GM18498 (cell line): ENCODE data around the gene ACTR3.
A peak's percentile ranks its signal among the peaks of the same experiment; 100 is the strongest.

Experiments used
- ATAC-seq: cut with Tn5 transposase; IDR thresholded peaks from one replicate; pipeline ENCODE4 v1.9.1; 2021; ENCODE audit warnings: mild to moderate bottlenecking, moderate library complexity; ENCODE audit not compliant: unreplicated experiment

The ACTR3 gene

DNA sequence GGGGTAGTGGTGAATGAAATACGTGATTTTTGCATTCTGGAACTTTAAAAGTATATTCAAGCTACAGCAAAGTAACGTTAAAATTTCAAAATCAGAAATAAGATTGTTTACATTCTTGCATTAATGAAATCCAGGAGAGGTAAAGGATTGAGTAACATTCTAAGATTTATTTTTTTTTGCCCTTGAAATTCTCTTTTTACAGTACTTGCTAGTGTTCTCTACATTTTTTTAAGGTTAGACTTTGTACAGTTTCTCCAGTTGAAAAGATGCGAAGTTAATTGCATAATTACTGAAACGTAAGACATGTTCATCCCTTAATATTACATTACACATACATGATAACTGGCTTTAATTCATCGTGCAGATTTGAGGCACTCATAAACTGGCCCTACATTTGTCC, 74.5 kb downstream of the ACTR3 start:
- no peak for ATAC-seq

DNA sequence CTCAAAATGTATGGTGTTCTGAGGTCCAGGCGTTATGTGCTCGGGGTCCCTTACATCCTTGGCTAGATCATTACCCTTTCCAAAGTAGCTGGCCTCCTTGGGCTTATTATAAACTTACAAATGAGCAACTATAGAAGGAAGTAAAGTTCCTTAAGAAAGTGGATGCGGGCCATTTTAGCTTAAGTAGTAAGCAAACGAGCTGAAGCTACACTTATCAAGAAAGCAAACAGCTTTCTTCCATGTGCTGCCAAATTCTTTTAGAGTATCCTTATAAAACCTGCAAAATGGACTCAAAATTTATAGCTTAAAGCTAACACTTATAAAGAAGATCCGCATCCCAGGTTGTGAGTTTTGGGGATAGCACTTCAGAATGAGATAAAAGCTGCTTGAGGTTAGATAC, 75.3 kb downstream of the ACTR3 start:
- no peak for ATAC-seq

DNA sequence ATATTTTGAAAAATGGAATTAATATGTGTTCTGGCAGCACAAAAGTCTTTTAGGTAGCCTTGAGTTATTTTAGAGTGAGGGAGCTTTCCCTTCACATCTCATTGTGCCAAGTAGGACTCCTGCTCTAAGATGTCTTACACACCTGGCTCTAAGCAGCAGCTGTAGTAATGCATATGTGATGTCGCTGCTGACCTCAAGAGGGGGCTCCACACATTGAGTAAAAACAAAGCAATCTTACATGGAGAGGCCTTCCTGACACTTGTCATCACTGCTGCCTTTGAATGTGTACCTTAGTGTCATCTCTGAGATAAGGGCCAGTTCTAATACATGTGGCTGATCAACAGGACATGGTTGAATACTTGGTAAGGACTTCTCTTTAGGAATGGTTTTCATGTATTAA, 75.8 kb downstream of the ACTR3 start:
- peak; percentile 82 for ATAC-seq

DNA sequence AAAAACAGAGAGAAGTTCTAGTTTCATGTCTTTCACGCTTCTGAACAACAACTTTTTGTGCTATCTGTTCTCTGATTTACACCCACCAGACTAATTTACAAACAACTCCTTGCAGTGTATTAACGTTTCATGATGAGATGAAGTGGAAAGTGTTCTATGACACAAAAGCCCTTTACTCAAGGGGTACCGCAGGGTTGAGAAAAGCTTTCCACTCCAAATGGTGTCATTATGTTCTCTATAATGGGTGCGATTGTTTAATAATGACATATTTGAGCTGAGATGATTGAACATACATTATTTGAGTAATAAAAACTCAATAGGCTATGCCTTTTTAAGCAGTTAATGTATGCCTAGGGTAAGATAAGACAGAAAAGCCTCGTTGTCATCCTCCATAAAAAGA, 76.3 kb downstream of the ACTR3 start:
- ATAC-seq: no peak

DNA sequence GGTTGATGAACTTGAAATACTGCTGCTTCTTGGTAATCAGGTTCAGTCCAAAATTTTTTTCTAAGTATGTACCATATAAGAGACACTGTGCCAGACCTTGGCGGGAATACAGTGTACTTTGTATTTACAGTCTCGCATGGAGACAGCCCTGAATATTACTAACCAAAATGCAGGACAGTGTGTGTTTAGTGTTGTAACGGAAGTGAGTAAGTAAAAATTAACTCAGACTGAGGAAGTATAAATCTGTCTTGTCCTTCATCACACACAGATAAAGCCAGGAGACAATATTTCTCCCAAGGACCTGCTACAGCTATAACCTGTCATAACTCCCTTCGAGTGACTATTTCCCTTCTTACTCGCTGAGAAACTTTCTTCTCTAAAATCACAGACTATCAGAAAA, 76.9 kb downstream of the ACTR3 start:
- no peak for ATAC-seq

DNA sequence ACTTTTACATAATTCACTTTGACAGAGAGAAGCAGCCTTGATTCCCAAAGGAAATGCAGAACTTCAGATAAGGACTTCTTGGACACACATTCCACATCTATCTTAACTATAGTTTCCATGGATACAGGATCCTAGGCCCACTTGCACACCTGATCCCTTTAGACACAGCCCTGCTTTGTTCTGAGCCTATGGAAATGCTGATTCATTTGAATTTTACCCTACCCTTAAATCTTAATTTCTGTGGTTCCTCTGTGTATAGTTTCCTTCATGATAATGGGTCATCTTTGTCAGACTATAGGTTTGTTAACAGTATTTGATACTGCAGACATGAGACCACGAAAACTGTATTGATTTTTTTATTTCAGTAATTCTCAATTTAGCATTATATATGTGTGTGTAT, 77.4 kb downstream of the ACTR3 start:
- no peak for ATAC-seq

DNA sequence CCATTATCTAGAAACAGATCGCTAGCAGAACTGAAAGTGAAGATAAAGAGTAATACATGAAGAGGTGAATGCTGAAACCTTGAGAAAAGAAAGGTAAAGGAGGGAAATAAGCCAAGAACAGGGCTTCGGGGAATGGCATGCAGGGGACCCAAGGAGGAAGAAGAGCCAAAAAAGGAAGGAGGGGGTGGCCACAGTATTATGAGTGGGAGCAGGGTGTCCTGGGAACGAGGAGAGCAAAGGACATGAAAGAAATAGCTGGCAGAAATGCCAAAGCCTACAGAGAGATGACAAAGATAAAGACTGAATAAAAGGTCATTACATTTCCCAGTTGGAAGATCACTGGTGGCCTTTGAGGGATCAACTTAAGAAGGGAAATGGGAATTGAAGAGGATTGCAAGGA, 82.9 kb downstream of the ACTR3 start:
- ATAC-seq: no peak

DNA sequence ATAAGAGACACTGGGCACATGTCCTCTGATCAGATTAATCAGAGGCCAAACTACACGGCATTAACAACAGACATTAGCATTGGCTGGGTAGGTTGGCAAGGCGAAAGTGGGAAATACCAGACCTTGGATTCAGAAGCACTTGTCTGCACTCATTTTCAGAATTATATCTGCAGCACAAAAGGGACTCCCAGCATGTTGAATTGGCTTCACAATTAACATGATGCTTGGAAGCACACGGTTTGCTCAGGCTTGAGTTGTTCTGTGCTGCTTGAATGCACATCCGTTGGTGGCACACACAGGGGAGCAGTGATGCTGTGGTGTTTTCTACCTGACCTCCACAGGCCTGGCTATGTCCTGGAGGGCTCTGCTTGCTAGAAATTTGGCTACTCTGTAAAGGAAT, 83.9 kb downstream of the ACTR3 start:
- ATAC-seq: no peak

DNA sequence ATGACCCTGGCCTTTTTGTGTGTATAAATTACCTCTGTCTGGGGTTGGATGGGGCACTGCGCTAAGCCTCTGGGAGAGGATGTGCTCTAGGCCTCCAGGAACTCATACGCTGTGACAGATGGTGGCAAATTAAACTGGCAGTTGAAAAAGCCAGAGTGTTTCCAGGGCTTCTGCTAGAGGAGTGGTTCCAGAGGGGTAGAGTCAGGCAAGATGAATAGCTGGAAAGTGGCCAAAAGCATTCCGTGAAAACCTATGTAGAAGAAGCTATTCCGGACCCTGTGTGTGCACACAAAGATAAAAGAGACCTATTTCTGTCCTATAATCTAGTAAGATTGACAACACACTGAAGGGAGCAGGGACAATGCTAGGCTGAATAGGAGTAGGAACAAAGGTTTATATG, 84.8 kb downstream of the ACTR3 start:
- no peak for ATAC-seq

DNA sequence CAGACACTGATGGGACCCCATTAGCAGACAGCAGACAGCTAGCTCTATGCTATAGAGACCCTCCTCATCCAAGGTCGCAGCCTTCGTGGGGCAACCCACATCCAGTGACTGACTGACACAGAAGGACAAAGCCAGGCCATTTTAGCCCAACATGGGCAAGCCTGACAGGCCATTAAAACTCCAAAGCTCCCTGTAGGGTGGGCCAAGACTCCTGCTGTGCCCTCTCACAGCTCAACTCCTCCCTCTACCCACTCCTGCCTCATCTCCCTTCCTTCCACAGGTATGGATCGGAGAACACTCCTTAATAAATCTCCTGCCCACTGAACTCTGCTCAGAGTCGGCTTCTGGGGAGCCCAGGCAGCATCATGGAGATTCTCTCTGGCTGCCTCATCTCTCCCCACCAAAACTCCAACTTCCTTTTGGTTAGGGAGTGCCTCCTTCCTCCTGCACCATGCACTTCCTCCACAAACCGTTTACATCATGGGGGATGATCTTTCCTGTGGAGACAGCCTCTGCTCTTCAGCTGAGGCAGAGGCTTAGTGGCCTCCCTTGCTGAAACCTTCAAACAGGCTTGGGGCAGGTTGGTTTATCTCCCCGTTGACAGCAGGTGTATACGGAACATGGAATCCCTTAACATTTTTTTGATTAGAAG, 86.5 kb downstream of the ACTR3 start:
- ATAC-seq: no peak

DNA sequence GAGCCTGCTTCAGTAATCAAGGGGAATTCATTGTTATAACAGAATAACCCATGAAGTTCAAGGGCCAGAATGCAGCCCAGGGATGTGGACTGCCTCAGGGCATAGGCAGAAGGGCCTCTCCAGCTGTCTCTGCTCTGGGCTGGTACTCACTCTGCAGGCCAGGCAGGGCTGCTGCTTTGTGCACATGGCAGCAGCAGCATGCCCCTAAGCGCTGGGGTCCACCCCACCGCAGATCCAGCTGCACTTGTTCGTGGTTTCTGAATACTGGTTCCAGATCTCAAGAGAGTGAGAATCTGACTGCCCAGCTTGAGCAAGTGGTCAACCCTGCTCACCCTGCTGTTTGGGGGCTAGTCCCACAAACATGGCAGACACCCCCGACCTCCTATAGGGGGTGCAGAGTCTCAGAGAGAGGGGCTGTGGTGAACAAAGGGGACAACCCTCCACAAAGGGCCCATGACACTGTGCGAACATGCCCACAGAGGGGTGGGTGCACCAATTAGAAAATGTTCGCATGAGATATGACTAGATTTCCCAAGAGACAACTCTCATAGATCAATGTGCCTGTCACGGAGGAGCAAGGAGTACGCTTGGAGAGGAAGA, 87.3 kb downstream of the ACTR3 start:
- ATAC-seq: no peak

DNA sequence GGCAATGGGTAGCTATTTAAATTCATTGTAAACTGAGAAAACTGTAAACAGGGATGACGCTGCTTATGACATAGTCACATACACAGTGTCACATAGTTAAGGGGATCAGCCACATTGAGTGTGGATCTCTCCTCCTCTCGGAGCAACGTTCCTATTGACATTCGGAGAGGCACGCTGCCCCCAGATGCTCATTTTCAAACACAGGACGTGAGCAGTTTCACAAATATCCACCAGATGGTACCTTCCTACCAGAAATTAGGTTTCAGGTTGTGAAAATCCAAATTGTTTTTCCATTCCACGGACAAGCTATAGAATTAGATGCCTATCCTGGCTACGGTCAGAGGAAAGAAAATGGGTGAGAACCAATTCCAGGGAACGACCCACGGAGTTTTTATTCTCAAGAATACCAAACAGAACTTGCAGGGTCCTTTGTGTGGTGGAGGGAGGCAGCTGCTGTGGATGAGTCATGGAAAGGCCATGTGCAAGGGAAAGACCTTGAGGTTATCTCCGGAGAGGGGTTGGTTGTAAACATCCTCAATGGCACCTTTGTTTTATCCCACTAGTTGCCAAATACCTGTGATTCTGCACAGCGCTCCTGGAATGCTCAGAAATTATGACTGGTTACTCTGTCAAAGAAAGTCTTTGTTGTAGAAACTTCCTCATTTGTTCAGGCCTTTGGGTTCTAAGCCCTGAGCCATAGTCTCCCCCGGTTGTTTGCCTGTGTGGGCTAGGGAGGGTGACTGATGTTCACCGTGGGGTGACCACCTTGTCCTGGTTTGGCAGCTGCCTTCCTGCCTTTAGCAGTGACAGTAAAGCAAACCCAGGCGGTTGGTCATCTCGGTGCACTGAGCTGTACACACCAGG, 88.0 kb downstream of the ACTR3 start:
- ATAC-seq: no peak

DNA sequence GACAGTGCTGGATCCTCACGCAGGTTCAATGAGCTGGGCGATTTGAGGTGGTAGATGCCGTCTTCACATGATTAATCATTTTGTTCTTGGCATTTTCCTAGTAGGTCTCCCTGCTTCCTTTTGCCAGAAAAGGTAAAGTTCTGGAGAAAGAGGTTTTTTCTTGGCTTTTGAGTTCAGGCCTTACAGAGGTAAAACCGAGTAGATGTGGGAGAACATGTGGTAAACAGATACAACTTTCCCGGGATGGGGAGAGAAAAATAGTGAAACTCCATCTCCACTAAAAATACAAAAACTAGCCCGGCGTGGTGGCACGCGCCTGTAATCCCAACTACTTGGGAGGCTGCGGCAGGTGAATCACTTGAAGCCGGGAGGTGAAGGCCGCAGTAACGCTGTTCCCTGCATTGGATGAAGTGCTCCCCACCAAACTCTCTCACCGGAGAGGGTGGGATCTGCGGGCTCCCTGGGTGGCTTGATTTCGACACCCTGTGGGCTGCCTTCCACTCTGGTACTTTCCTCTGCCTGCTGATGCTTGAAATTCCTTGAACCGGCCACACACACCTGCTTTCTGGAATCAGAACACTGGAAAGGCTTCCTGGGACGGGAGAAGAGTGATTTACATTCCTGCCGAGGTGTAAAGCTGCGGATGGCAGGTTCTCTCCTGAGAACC, 88.8 kb downstream of the ACTR3 start:
- ATAC-seq: no peak

DNA sequence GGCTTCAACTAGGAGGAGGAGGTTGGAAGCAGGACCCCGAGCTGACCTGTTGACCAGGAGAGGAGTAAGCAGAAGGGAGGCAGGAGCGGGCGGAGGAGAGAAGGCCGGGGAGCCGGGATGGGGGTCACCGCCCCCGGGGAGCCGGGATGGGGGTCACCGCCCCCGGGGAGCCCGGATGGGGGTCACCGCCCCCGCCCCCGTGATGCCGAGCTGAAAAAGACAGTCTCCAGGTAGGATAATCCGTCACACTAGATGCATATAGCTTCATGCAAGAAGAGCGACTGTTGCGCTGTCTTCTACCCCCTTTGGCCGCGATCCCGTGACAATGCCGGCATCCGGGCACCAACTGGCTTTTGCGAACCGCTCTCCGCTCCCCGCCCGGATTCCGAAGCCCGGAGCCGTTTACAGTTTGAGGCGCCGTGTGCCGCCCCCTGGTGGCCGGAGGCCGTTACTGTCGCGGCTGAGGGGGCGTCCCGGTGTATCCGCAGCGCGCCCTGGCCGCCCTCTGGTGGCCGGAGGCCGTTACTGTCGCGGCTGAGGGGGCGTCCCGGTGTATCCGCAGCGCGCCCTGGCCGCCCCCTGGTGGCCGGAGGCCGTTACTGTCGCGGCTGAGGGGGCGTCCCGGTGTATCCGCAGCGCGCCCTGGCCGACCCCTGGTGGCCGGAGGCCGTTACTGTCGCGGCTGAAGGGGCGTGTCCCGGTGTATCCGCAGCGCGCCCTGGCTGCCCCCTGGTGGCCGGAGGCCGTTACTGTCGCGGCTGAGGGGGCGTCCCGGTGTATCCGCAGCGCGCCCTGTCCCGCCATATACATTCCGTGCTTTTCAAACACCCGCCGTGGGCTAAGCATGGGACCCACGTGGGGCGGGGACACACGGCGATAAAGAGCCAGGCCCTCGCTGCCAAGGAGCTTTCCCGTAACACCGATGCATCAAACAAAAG, 89.6 kb downstream of the ACTR3 start:
- ATAC-seq: no peak

DNA sequence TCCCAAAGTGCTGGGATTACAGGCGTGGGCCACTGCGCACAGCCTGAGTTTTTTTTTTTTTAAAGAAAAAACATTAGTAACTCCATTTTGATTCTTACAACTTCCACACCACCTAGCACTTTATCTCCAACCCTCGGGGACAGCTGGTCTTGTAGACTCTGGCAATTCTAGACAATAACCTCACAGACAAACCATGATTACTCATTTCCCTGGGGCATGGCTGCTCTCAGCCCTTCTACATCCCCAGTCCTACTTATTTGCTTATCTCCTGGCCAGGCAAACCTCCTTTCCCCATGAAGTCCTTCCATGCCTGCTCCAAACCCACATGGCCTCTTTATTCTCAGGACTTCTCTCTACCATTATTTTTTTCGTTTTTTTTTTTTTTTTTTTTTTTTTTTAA, 91.1 kb downstream of the ACTR3 start:
- ATAC-seq: no peak

DNA sequence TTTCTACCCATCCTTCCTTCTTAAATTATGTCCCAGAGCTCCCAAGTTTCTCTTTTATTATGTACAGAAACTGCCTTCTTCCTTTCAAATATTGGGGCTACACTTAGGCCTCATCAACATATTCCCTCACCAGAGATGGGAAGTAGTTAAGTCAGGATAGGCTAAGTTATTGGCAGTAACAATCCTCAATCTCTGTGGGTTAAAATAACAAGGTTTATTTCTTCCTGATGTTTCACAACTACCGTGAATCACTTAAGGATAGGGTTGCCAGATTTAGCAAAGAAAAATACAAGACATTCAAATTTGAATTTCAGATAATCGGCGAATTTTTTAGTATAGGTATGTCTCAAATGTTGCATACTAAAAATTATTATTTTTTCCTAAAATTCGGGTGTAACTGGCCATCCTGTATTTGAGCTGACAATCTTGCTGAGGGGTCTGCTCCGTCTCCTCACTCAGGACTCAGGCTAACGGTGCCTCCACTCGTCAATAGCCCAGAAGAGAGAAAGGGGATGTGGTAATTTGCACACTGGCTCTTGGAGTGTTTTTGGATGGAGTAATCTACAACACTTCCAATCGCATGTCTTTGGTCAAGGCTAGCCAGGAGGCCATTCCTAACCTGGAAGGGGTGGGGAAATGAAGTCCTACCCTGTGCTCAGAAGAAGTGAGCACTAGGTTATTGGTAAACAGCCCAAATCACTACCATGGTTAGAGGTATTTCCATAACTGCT, 91.7 kb downstream of the ACTR3 start:
- ATAC-seq: no peak

DNA sequence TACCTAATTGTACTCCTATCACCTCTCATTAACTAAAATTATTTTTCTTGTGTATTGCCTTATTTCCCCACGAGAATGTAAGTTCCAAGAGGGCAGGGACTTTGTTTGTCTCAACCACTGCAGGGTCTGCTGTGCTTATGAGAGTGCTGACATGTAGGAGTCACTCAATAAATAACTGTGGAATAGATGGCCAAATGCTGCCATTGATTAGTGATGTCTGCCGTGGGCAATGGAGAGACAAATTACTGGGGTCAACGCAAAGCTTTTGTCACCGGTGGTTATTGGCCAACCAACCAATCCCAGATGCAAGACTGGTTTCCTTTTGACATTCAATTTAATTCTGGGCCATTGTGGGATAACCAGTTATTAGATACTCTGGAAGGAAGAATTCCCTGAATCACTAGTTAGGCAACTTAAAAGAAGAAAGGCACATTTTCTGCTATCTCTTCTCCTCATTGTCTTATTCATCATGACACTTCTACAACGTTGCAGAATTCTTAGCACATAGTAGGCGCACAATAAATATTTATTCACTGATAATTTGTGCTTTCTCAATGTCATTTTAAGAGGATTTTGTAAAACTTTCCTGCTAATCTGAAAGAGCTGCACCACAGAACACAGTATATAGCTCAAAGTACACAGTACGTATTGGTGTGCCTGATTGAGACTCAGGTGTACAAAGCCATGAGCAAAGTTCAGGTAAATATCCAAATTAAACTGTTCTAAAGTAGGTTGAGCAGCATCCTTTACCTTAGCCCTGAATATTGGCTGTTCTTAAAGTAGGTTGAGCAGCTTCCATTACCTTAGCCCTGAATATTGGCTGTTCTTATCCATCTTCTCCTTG, 95.9 kb downstream of the ACTR3 start:
- ATAC-seq: no peak

DNA sequence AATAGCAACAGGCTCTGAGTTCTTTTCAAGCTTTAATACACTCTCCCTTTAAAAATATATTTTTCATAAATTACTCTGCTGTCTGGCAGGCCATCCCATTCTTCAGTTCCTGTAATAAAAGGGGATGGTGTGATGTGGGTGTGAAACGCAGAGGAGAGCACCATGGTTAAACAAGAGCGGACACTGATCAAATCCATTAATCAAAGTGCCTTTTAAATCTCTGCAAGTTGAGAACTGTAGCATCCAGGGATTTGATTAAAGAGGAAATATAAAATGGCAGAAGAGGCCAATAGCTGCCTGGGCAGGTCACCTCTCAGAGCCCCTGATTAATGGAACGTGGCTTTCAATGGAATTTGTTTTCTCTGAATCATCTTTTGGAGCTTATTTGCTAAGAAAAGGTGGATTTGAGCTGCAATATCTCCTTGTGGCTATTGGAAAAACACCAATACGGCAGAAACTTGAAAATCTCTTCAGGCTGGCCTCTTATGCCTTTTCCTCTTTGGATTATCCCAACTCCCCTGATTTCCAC, 96.9 kb downstream of the ACTR3 start:
- ATAC-seq: no peak

DNA sequence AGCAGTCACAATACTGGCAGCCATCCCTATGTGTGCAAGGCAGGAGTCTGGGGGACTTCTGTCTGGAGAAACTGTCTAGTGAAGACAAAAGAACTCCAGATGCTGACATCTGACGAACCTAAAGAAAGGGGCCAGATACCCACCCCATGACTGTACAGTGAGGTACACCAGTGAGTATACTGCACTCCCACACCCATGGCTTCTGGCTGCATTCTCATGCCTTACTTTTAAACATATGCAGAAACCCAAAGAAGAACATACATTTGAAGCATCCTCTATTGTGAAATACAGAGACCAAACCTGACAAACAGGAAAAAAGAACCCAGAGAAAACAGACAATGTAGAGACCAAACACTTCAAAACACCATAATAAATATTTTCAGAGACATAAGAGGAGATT, 102.2 kb downstream of the ACTR3 start:
- no peak for ATAC-seq
